SHP77 treated with DMSO at 0.1 percent for 48 hours (cell line): ENCODE results near the gene CALCR.

ENCODE experiments used
- DNase-seq: peaks from one replicate; lab custom pipeline; 2025; lab: John Stamatoyannopoulos, UW

The CALCR gene

GRCh38 chr7:93448176-93448575 is 126.3 kb downstream of the CALCR start:
- no peak for DNase-seq

GRCh38 chr7:93447509-93447908 is 127.0 kb downstream of the CALCR start:
- no peak for DNase-seq

GRCh38 chr7:93442478-93443224 is 131.9 kb downstream of the CALCR start:
- DNase-seq, result no peak

GRCh38 chr7:93435791-93436190 is 138.7 kb downstream of the CALCR start:
- no peak for DNase-seq

- no peak for DNase-seq
Measured at GRCh38 chr7:93432130-93432529, 142.4 kb downstream of the CALCR start.

GRCh38 chr7:93430917-93431588 is 143.5 kb downstream of the CALCR start:
- no peak for DNase-seq

- no peak for DNase-seq
Measured at GRCh38 chr7:93429563-93429962, 145.0 kb downstream of the CALCR start.

GRCh38 chr7:93427107-93427506 is 147.4 kb downstream of the CALCR start:
- DNase-seq, result no peak

- no peak for DNase-seq
Measured at GRCh38 chr7:93426155-93426696, 148.3 kb downstream of the CALCR start.

GRCh38 chr7:93414574-93414973 is 159.9 kb downstream of the CALCR start:
- no peak for DNase-seq

- DNase-seq, result no peak
Measured at GRCh38 chr7:93409324-93409723, 165.2 kb downstream of the CALCR start.

- DNase-seq, result no peak
Measured at GRCh38 chr7:93407239-93407638, 167.3 kb downstream of the CALCR start.

- DNase-seq, result no peak
Measured at GRCh38 chr7:93402944-93403343, 171.6 kb downstream of the CALCR start.

GRCh38 chr7:93399642-93400041 is 174.9 kb downstream of the CALCR start:
- no peak for DNase-seq

- DNase-seq, result no peak
Measured at GRCh38 chr7:93392984-93393383, 181.5 kb downstream of the CALCR start.

- no peak for DNase-seq
Measured at GRCh38 chr7:93390660-93391059, 183.9 kb downstream of the CALCR start.

- no peak for DNase-seq
Measured at GRCh38 chr7:93382362-93382761, 192.2 kb downstream of the CALCR start.

GRCh38 chr7:93378131-93378760 is 196.3 kb downstream of the CALCR start:
- DNase-seq, result no peak

GRCh38 chr7:93375603-93376002 is 198.9 kb downstream of the CALCR start:
- DNase-seq, result no peak
